ENCODE results near the gene BPIFB2.

DNA sequence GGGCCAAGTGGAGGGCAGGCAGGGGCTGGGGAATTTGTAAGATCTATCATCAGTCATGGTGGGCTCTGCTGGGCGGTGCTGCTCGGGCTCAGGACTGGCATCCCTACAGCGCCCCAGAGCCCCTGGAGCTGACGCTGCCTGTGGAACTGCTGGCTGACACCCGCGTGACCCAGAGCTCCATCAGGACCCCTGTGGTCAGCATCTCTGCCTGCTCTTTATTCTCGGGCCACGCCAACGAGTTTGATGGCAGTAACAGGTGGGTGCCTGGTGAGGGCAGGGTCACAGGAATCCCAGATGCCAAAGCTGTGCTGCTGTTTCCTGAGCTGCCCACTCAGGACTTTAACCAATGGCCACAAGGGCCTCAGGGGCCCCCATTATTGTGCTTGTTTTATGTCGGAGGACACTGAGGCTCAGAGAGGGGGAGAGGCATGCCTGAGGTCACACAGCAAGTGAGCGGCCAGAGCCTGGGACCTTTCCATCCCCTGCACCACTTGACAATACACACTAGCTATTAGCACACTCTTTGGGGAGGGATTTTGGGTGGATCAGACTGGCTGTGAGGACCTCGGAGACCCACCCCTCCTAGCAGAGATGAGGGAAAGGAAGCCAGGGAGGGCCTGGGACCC, 6.3 kb downstream of the BPIFB2 start:
- TF ChIP-seq POLR2AphosphoS5 (IDR thresholded peaks at IDR 0.05; ENCODE audit: low read depth, low read length) (no peak), TAF1 (IDR thresholded peaks at IDR 0.05; ENCODE audit: low read depth, low read length) (no peak)
